Right ventricle myocardium inferior (tissue), 1 donor: ENCODE results near the gene ZNF429. TPM values are rescaled to one million over a fixed set of nuclear protein-coding genes. Genes with fewer than 3 reads are reported as not detected.
"Not testable (repeated sequence)": the region's sequence is repeated elsewhere in the genome, so short reads cannot be mapped to it uniquely, and the experiment has no call there.

Experiments used
- ATAC-seq: fragments of 200-7000 bp; cut with Tn5 transposase; one replicate; pipeline ENCODE4 v1.9.1; 2020; ENCODE audit warnings: mild to moderate bottlenecking, moderate library complexity
- DNase-seq: peaks from one replicate; pipeline ENCODE4 v3.0.0; 2021; ENCODE audit errors: missing footprints
- intact Hi-C: fragments of 100-400 bp; cut with DNase I; formaldehyde crosslinking; loops from one replicate; pipeline ENCODE4 v1.11.0; 2022
- total RNA-seq: library from RNA; stranded (reverse); fragmentation: NEBNext Ultra II Directional; extraction: Animal tissue kit (Norgen Biotek cat#: 25700); gene quantifications from one replicate; pipeline ENCODE4 v1.2.1, GENCODE V29; 2021
- donor health status: DM: no; HTN: yes; CAD: no; lungs with severe emphysema.

ZNF429 gene
- total RNA-seq, 1 donor from 2014 or later, result 10.8 TPM

DNA sequence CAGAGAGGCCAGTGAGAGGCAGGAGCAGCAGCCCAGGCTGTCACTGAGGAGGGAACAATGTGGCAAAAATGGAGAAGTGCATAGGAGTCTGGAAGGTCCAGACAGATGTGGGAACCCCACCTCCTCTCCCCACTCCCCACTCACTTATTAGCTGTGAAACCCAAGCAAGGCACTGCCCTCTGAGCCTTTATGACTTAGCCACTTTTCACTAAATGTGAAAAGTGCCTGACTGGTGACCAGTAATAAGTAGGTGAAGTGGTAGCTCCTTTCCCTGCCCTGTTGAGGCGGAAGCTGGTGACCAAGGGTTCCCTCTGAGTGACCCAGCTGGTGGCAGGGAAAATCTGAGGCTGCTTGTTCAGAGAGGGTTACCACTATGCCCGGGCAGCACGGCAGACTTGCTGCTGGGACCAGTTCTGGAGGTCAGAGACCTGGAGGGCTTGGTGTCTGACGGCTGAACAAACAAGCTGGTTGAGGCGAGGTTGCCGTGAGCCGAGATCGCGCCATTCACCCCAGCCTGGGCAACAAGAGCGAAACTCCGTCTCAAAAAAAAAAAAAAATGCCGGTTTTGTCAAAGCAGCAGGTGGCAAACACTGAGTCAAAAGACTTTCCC lies 80.0 kb downstream of the ZNF429 start:
- intact Hi-C loops, result no loop called here
- DNase-seq (no peak), ATAC-seq (no peak)

DNA sequence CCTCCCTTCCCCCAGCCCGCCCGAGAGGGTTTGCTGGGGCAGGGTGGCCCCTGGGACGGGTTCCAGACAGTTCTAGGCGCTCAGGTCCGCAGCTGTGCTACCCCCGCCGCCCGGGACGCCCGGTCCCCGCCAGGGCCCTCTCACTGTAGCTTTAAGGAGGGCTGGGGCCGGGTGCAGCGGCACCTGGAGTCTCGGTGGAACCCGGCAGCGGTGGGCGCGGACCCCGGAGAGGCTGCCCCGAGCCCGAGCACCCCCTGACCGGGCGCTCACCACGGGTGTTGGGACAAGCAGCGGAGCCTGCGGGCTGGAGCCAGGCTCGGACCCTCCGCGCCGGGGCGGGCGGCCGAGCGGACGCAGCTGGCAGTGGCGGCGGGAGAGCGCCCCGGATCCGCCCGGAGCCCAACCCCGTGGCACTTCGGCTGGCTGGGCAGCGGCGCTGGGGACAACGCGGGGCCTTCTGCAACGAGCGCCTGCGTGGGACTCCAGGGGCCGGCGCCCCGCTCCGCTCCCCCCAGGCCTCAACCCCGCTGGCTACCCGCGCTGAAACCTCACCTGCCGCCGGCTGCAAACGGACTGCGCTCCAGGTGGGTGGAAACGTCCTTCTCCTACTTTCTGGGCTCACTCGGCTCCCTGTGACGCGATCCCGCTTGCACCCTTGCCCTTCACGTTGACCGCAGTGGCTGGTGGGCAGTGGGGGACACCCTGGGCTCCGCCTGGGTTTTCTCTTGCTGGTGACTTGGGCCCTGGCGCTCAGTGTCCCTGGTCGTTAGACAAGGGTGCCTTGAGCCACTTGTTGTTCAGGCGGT lies 81.1 kb downstream of the ZNF429 start:
- peak; percentile 67 for DNase-seq
- ATAC-seq, result peak; percentile 76
- intact Hi-C loops, result no loop called here

GRCh38 chr19:21587117-21587461 lies 81.7 kb downstream of the ZNF429 start:
- ATAC-seq (peak; percentile 56), DNase-seq (no peak)
- intact Hi-C loops, result no loop called here

- DNase-seq, result no peak
- ATAC-seq, result no peak
- intact Hi-C loops, result no loop called here
Measured at GRCh38 chr19:21587549-21587948, 82.1 kb downstream of the ZNF429 start.

DNA sequence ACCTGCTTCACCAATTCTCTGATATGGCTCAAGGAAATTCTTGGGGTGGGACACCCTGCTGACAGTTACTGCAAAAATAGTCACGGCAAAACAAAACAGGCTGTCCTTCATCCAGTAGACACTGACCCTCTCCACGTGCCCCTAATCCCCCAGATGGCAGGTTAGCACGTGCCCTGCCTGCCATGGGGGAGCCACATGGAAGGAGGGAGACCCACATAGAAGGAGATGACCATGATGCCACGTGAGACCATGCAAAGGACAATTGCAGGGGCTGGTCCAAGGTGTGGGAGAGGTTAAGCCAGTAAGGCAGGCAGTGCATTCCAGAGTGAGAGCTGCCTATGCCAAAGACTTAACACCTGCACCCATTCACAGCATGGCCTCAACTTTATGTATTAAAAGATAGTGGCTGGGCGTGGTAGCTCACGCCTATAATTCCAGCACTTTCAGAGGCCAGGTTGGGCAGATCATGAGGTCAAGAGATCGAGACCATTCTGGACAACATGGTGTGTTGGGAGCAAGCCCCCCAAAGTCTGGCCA lies 82.7 kb downstream of the ZNF429 start:
- intact Hi-C loops, result no loop called here
- DNase-seq, result no peak
- ATAC-seq, result no peak

- no peak for DNase-seq
- no peak for ATAC-seq
- intact Hi-C loops, result no loop called here
Measured at GRCh38 chr19:21590867-21591266, 85.5 kb downstream of the ZNF429 start.

- intact Hi-C loops, result no loop called here
- DNase-seq (no peak), ATAC-seq (no peak)
Measured at GRCh38 chr19:21593008-21593481, 87.6 kb downstream of the ZNF429 start.

- DNase-seq (no peak), ATAC-seq (no peak)
- intact Hi-C loops, result no loop called here
Measured at GRCh38 chr19:21593502-21593901, 88.1 kb downstream of the ZNF429 start.

- DNase-seq (no peak), ATAC-seq (peak; percentile 49)
- intact Hi-C loops, result no loop called here
Measured at GRCh38 chr19:21593934-21594820, 88.8 kb downstream of the ZNF429 start.

DNA sequence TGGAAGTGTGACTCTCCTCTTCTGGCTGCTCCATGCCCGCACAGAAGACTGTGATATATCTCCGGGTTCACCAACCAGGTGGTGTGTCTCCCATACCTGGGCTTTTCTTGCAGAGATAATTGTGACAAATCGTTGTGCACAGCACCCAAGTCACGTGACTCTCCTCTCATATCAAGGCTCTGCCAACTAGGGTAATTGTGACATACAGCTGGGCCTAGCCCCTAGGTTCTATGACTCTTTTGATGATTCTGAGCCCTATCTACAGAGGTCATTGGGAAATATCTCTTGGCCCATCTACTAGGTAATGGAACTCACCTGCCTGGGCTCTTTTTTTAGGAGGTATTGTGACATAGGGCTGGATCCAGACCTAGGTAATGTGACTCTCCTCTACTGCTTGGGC lies 89.8 kb downstream of the ZNF429 start:
- DNase-seq (no peak), ATAC-seq (no peak)
- intact Hi-C loops, result no loop called here

GRCh38 chr19:21602082-21602658 lies 96.8 kb downstream of the ZNF429 start:
- DNase-seq (no peak), ATAC-seq (no peak)
- intact Hi-C loops, result no loop called here

- ATAC-seq, DNase-seq, intact Hi-C loops: not testable (repeated sequence)
Measured at GRCh38 chr19:21602659-21603430, 97.4 kb downstream of the ZNF429 start.

DNA sequence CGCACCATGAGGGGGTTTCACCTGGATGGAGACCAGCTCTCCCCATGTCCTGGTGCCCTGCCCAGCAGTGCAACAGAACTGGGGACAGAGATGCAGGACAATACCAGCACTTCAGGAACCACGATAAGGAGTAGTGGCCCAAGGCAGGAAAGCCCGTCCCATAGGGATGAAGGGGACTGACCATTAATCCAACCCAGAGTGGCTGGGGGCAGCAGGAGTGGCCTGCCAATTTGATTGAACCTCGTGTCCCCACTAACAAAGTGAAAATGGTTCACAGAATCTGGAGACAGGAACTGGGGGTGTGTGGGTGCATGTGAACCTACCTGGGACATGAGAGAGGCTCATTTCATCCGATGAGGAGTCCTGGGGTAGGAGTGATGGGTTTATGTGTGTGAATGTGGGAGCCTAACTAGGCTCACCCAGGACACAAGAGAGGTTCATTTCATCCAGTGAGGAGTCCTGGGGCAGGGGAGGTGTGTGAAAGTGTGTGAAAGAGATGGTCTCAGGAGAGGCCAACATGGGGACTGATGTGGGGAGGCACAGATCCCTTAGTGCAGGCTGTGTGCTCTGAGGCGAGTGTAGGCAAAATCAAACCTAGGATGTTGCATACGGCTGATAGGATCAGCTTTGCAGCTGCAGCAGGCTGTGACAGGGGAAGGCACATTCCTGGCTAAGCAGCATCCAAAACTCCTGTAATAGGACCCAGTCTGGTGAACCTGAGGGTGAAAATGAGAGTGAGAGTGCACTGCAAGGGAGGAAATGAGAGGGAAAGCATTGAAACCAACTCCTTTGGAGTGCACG lies 98.2 kb downstream of the ZNF429 start:
- ATAC-seq (no peak), DNase-seq (no peak)
- intact Hi-C loops, result no loop called here

- DNase-seq (no peak), ATAC-seq (peak; percentile 66)
- intact Hi-C loops, result no loop called here
Measured at GRCh38 chr19:21604351-21604926, 99.0 kb downstream of the ZNF429 start.
